ENCODE data around the gene SENP3. TPM values are rescaled to one million over a fixed set of nuclear protein-coding genes. Genes with fewer than 3 reads are reported as not detected.

The SENP3 gene
- total and polyA plus RNA-seq, 2 of the 13 experiments (the other 11 are each of a cell fraction or from before 2014, with no cell fraction given) = 55.8 to 75.4 TPM

GRCh38 chr17:7577327-7578199 lies 15.8 kb downstream of the SENP3 start:
- TF ChIP-seq ZNF451 (CRISPR knock-in tag; IDR thresholded peaks at IDR 0.05) (no peak), AGO2 (optimal IDR thresholded peaks at IDR 0.05; ENCODE audit: low read depth, low read length) (peak; percentile 3), ZNF354B (CRISPR knock-in tag; IDR thresholded peaks at IDR 0.05) (no peak), TARDBP (CRISPR knock-in tag; IDR thresholded peaks at IDR 0.05) (no peak), POLR2AphosphoS2 (IDR thresholded peaks at IDR 0.05; ENCODE audit: low read depth, low read length) (peak; percentile 14; the same call in 1 of the 2 replicates), ARNTL (CRISPR knock-in tag; IDR thresholded peaks at IDR 0.05) (no peak), IRF1 (CRISPR knock-in tag; IDR thresholded peaks at IDR 0.05; ENCODE audit: low read depth) (no peak), ZNF224 (CRISPR knock-in tag; IDR thresholded peaks at IDR 0.05) (no peak), ZFP90 (CRISPR knock-in tag; IDR thresholded peaks at IDR 0.05; ENCODE audit: borderline replicate concordance) (no peak)
- no peaks in the 10 kb centered on the region; a peak in 1 of 5 replicates for H3K27me3 ChIP-seq (ENCODE audit: control insufficient read depth in 1 of 2, insufficient read depth in 2 of 2, low read length in 2 of 2)
- ATAC-seq = no peak
- no peak overlapping the region for H3K4me3 ChIP-seq (replicated peaks in 1 of 3; ENCODE audit: insufficient read depth in 1 of 3, low read depth in 2 of 3, low read length in 3 of 3)
- in situ Hi-C loops (cut with HindIII; ENCODE audit: extremely low pct_ligation_motif_present, low pct_unique_long_range_greater_than_20kb) = loop anchor here (10.0 kb wide), 1 partner anchor 267 kb away; no protein-coding TSS in a partner anchor
- peaks cover 51% of the 10 kb centered on the region for H3K79me2 ChIP-seq (ENCODE audit: insufficient read depth, low read length)
- ChIA-PET POLR2A (interaction anchor here (2.2 to 3.6 kb wide), 3 partner anchors 17 to 110 kb away, joined by 10 to 37 read pairs (median 11); partner anchors contain the start of genes TP53 and WRAP53), CTCF (ENCODE audit: low intra/inter-chr PET ratio, low total read pairs) (no interaction called here)
- no peak overlapping the region for H2AFZ ChIP-seq (ENCODE audit: low read length)
- H3K4me2 ChIP-seq (ENCODE audit: low read depth, low read length) = no peak overlapping the region
- DNase-seq (ENCODE audit: low spot score) = no peak
- H3K4me1 ChIP-seq (ENCODE audit: insufficient read depth, low read length) = peaks cover 77% of the 10 kb centered on the region
- H3K9me3 ChIP-seq (ENCODE audit: low read length) = no peaks in the 10 kb centered on the region
- H4K20me1 ChIP-seq (ENCODE audit: insufficient read depth, low read length) = peaks cover 59% of the 10 kb centered on the region
- 95% methylated on average over 8 of the region's 17 CpGs for WGBS (ENCODE audit: low lambda C conversion rate)
- no peak for FAIRE-seq
- peak overlapping the region; percentile 3; the same call in 1 of the 2 replicates for H3K9ac ChIP-seq (ENCODE audit: insufficient read depth, low read depth, low read length)
- no peak overlapping the region for H3K27ac ChIP-seq (ENCODE audit: extremely low read length, insufficient read depth, low read length)
- BruUV-seq (replicated peaks) = no TSS peak
- intact Hi-C loops (cut with micrococcal nuclease; ENCODE audit: unreplicated experiment) = no loop called here
- H3K36me3 ChIP-seq (replicated peaks in 1 of 2; ENCODE audit: control insufficient read depth in 1 of 2, insufficient read depth in 2 of 2, low read length in 2 of 2) = peaks cover 12 to 51% of the 10 kb centered on the region in 2 experiments
